Esophagus squamous epithelium (tissue), 5 donors: ENCODE data around the gene SELENOK. TPM values are rescaled to one million over a fixed set of nuclear protein-coding genes. Genes with fewer than 3 reads are reported as not detected.

ENCODE experiments used
- DNase-seq: peaks from one replicate; lab custom pipeline; 2025; lab: John Stamatoyannopoulos, UW
- H3K27ac ChIP-seq, 4 donors: fragments of 200-600 bp; sonication (generic); one replicate each; pipeline ENCODE4 v1.5.1; 2016 to 2019; ENCODE audit warnings: mild to moderate bottlenecking in 1 of 4
- H3K27me3 ChIP-seq, 4 donors: fragments of 200-600 bp; sonication (generic); 1 replicate in 3 of 4; 2 replicates in 1 of 4; pipeline versions ENCODE4 v1.5.1 to v1.6.0; 2017 to 2021; ENCODE audit warnings: antibody characterized with exemption in 1 of 4
- H3K36me3 ChIP-seq, 3 donors: fragments of 200-600 bp; sonication (generic); one replicate each; pipeline ENCODE4 v1.5.1; 2016 to 2019
- H3K4me1 ChIP-seq, 3 donors: fragments of 200-600 bp; sonication (generic); one replicate each; pipeline ENCODE4 v1.5.1; 2017 to 2019
- H3K4me3 ChIP-seq, 4 donors: fragments of 200-600 bp; sonication (generic); 1 replicate in 3 of 4; 2 replicates in 1 of 4; pipeline ENCODE4 v1.5.1; 2016 to 2019; ENCODE audit warnings: mild to moderate bottlenecking in 2 of 4, moderate library complexity in 1 of 4
- H3K9me3 ChIP-seq, 3 donors: fragments of 200-600 bp; sonication (generic); one replicate each; pipeline ENCODE4 v1.5.1; 2016 to 2019
- CTCF ChIP-seq, 6 experiments: fragments of 450-650 bp in 4 of 6; fragments of 200-600 bp in 2 of 6; sonication (generic) in 2 of 6; IDR thresholded peaks; one replicate each; pipeline ENCODE4 v1.5.1; 2016 to 2019; ENCODE audit warnings: antibody characterized with exemption in 6 of 6, mild to moderate bottlenecking in 4 of 6, moderate library complexity in 4 of 6
- POLR2A ChIP-seq, 4 donors: fragments of 450-650 bp; IDR thresholded peaks; one replicate each; pipeline ENCODE4 v1.6.1; 2017; ENCODE audit warnings: antibody characterized with exemption in 4 of 4, mild to moderate bottlenecking in 4 of 4, moderate library complexity in 3 of 4
- whole genome bisulfite sequencing, 2 donors: methylation state at CpG; one replicate each; pipeline ENCODE4 v1.1.5; 2018; 5-methylcytosine and 5-hydroxymethylcytosine counted together
- intact Hi-C: fragments of 100-400 bp; cut with DNase I; formaldehyde crosslinking; loops from one replicate; pipeline ENCODE4 v1.15.0; 2022
- total RNA-seq, 4 donors: library from RNA; depleted of rRNA; stranded (reverse); fragments of >200 nt; gene quantifications; one replicate each; pipeline ENCODE4 v1.1.0, GENCODE V29; 2016
- donor health status: DM: yes; HTN: yes; CAD: no.

SELENOK gene
- total RNA-seq, 4 donors from 2014 or later = 16.4 to 36.2 (median 27.2) TPM

- peak overlapping the region in 2 of 4 donors; percentile 91 to 95 for H3K27ac ChIP-seq
Measured at GRCh38 chr3:53880396-53881345, 11.0 kb downstream of the SELENOK start.

DNA sequence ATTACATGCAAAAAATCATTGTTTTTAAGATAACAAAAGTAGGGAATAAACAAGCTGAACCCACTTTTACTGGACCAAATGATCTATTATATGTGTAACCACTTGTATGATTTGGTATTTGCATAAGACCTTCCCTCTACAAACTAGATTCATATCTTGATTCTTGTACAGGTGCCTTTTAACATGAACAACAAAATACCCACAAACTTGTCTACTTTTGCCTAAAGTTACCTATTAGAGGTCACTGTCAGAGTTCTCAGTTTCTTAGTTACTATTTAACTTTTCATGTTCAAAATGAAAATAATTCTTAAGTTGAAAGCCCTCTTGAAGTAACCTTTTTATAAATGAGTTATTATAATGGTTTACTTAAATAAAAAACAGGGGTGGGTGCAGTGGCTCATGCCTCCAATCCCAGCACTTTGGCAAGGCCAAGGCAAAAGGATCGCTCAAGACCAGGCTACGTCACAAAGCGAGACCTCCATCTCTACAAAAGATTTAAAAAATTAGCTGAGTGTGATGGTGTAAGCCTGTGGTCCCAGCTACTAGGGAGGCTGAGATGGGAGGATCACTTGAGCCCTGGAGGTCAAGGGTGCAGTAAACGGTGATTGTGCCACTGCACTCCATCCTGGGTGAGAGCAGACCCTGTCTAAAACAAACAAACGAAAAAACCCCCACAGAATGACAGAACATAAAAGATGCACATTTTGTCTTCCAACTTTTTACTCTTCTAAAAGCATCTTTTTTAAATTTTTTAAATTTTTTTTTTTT is 25.7 kb downstream of the SELENOK start:
- Histone ChIP-seq H3K4me3 (no peak overlapping the region), H3K27me3 (no peaks in the 10 kb centered on the region), H3K4me1 (no peaks in the 10 kb centered on the region), H3K36me3 (peaks cover 12 to 100% (median 36%) of the 10 kb centered on the region in 3 donors), H3K9me3 (no peaks in the 10 kb centered on the region), H3K27ac (no peak overlapping the region)
- no peak for TF ChIP-seq POLR2A (IDR thresholded peaks at IDR 0.05)
- no peak for TF ChIP-seq CTCF (IDR thresholded peaks at IDR 0.05)
- 94 to 96% methylated on average over 5 of the region's 5 CpGs for WGBS, 2 donors
- intact Hi-C loops = no loop called here
- DNase-seq = no peak

More at GRCh38 chr3:53880396-53881345, 11.0 kb downstream of the SELENOK start:
- TF ChIP-seq POLR2A (IDR thresholded peaks at IDR 0.05) (no peak), CTCF (IDR thresholded peaks at IDR 0.05) (no peak)
- Histone ChIP-seq H3K27me3 (no peaks in the 10 kb centered on the region), H3K36me3 (peaks cover 1 to 66% (median 11%) of the 10 kb centered on the region in 3 donors), H3K9me3 (no peaks in the 10 kb centered on the region), H3K4me3 (peak overlapping the region; percentile 58 to 94 (median 89)), H3K4me1 (peaks cover 9 to 24% (median 9%) of the 10 kb centered on the region in 3 donors)
- WGBS, 2 donors = 58 to 61% methylated on average over 10 of the region's 10 CpGs
- DNase-seq = no peak
- intact Hi-C loops = no loop called here

- Histone ChIP-seq H3K27me3 (no peaks in the 10 kb centered on the region), H3K4me3 (no peak overlapping the region), H3K27ac (no peak overlapping the region), H3K36me3 (peaks cover 7 to 96% (median 20%) of the 10 kb centered on the region in 3 donors), H3K9me3 (no peaks in the 10 kb centered on the region), H3K4me1 (no peaks in the 10 kb centered on the region)
- DNase-seq = no peak
- TF ChIP-seq POLR2A (IDR thresholded peaks at IDR 0.05) (no peak), CTCF (IDR thresholded peaks at IDR 0.05) (no peak)
- WGBS, 2 donors = 77 to 100% methylated on average over 1 of the region's 1 CpG
- intact Hi-C loops = no loop called here
Measured at GRCh38 chr3:53863145-53863544, 28.5 kb downstream of the SELENOK start.

- no peaks in the 10 kb centered on the region for H3K4me1 ChIP-seq
- WGBS, 2 donors = 88 to 93% methylated on average over 3 of the region's 3 CpGs
- no peak overlapping the region for H3K27ac ChIP-seq
- H3K36me3 ChIP-seq = peaks cover under 1 to 87% (median 16%) of the 10 kb centered on the region in 3 donors
- H3K27me3 ChIP-seq = no peaks in the 10 kb centered on the region
- no peak for TF ChIP-seq POLR2A (IDR thresholded peaks at IDR 0.05)
- no peak for TF ChIP-seq CTCF (IDR thresholded peaks at IDR 0.05)
- no peaks in the 10 kb centered on the region for H3K9me3 ChIP-seq
- DNase-seq = no peak
- intact Hi-C loops = no loop called here
- H3K4me3 ChIP-seq = no peak overlapping the region
Measured at GRCh38 chr3:53862241-53862640, 29.4 kb downstream of the SELENOK start.
